HUES48 (cell line): ENCODE results near the gene RERE.
"Not testable (repeated sequence)": the region's sequence is repeated elsewhere in the genome, so short reads cannot be mapped to it uniquely, and the experiment has no call there.

Source experiments
- H3K27ac ChIP-seq: one replicate; pipeline ENCODE4 v1.7.0; 2013; ENCODE audit warnings: low read depth, low read length, inconsistent platforms
- H3K27me3 ChIP-seq: 2 replicates; pipeline ENCODE4 v1.6.1; 2013; ENCODE audit warnings: mild to moderate bottlenecking, low read length; ENCODE audit not compliant: control insufficient read depth, insufficient read depth
- H3K36me3 ChIP-seq: 2 replicates; pipeline ENCODE4 v1.6.1; 2013; ENCODE audit warnings: low read length; ENCODE audit not compliant: control insufficient read depth, insufficient read depth
- H3K4me1 ChIP-seq: 2 replicates; pipeline ENCODE4 v1.6.1; 2013; ENCODE audit warnings: mild to moderate bottlenecking, low read length; ENCODE audit not compliant: control insufficient read depth, insufficient read depth
- H3K4me3 ChIP-seq: 2 replicates; pipeline ENCODE4 v1.5.1; 2013; ENCODE audit warnings: mild to moderate bottlenecking, low read depth, low read length
- H3K9ac ChIP-seq: 2 replicates; pipeline ENCODE4 v1.6.1; 2013; ENCODE audit warnings: mild to moderate bottlenecking, low read depth, low read length, moderate library complexity
- H3K9me3 ChIP-seq: 2 replicates; pipeline ENCODE4 v1.6.1; 2013; ENCODE audit warnings: low read length; ENCODE audit not compliant: control insufficient read depth, insufficient read depth

RERE gene

GRCh38 chr1:8390707-8391106 lies 426.7 kb downstream of the RERE start:
- H3K27ac ChIP-seq = no peak overlapping the region
- no peaks in the 10 kb centered on the region for H3K9me3 ChIP-seq
- no peak overlapping the region for H3K9ac ChIP-seq
- H3K4me3 ChIP-seq = no peak overlapping the region
- peaks cover 7% of the 10 kb centered on the region for H3K4me1 ChIP-seq
- no peaks in the 10 kb centered on the region for H3K27me3 ChIP-seq
- peaks cover 13% of the 10 kb centered on the region for H3K36me3 ChIP-seq

GRCh38 chr1:8389958-8390535 lies 427.4 kb downstream of the RERE start:
- Histone ChIP-seq H3K4me3 (no peak overlapping the region), H3K4me1 (0 out of 2 replicates have a peak, but pooled peaks cover 3% of the 10 kb centered on the region), H3K36me3 (peaks cover 13% of the 10 kb centered on the region), H3K9ac (no peak overlapping the region), H3K9me3 (no peaks in the 10 kb centered on the region), H3K27me3 (no peaks in the 10 kb centered on the region), H3K27ac (no peak overlapping the region)

GRCh38 chr1:8388732-8389562 lies 428.5 kb downstream of the RERE start:
- no peak overlapping the region for H3K4me3 ChIP-seq
- peaks cover 11% of the 10 kb centered on the region; the same call in 1 of the 2 replicates for H3K4me1 ChIP-seq
- H3K9ac ChIP-seq = no peak overlapping the region
- H3K27ac ChIP-seq = no peak overlapping the region
- no peaks in the 10 kb centered on the region for H3K27me3 ChIP-seq
- no peaks in the 10 kb centered on the region for H3K9me3 ChIP-seq
- H3K36me3 ChIP-seq = peaks cover 16% of the 10 kb centered on the region

GRCh38 chr1:8386247-8386646 lies 431.2 kb downstream of the RERE start:
- Histone ChIP-seq H3K36me3 (peaks cover 17% of the 10 kb centered on the region), H3K4me1 (peaks cover 28% of the 10 kb centered on the region), H3K4me3 (no peak overlapping the region), H3K27ac (no peak overlapping the region), H3K27me3 (no peaks in the 10 kb centered on the region), H3K9me3 (no peaks in the 10 kb centered on the region), H3K9ac (no peak overlapping the region)

- no peak overlapping the region for H3K27ac ChIP-seq
- no peaks in the 10 kb centered on the region for H3K27me3 ChIP-seq
- H3K4me1 ChIP-seq = peaks cover 24% of the 10 kb centered on the region
- no peaks in the 10 kb centered on the region for H3K9me3 ChIP-seq
- H3K9ac ChIP-seq = no peak overlapping the region
- H3K4me3 ChIP-seq = no peak overlapping the region
- H3K36me3 ChIP-seq = peaks cover 8% of the 10 kb centered on the region; the same call in 1 of the 2 replicates
Observed at GRCh38 chr1:8384577-8384976, 432.9 kb downstream of the RERE start.

- H3K9me3 ChIP-seq = no peaks in the 10 kb centered on the region
- H3K4me1 ChIP-seq = peaks cover 24% of the 10 kb centered on the region
- H3K27ac ChIP-seq = no peak overlapping the region
- peaks cover 6% of the 10 kb centered on the region; the same call in 1 of the 2 replicates for H3K36me3 ChIP-seq
- no peaks in the 10 kb centered on the region for H3K27me3 ChIP-seq
- no peak overlapping the region for H3K4me3 ChIP-seq
- H3K9ac ChIP-seq = no peak overlapping the region
Observed at GRCh38 chr1:8384088-8384487, 433.4 kb downstream of the RERE start.

- no peak overlapping the region for H3K4me3 ChIP-seq
- peaks cover 24% of the 10 kb centered on the region for H3K4me1 ChIP-seq
- no peaks in the 10 kb centered on the region for H3K9me3 ChIP-seq
- H3K27ac ChIP-seq = peak overlapping the region; percentile 30
- no peaks in the 10 kb centered on the region for H3K27me3 ChIP-seq
- no peak overlapping the region for H3K9ac ChIP-seq
- peaks cover 6% of the 10 kb centered on the region; the same call in 1 of the 2 replicates for H3K36me3 ChIP-seq
Observed at GRCh38 chr1:8382608-8383505, 434.6 kb downstream of the RERE start.

- Histone ChIP-seq H3K4me3 (no peak overlapping the region), H3K9ac (no peak overlapping the region), H3K27me3 (no peaks in the 10 kb centered on the region), H3K9me3 (no peaks in the 10 kb centered on the region), H3K27ac (peak overlapping the region; percentile 30), H3K36me3 (peaks cover 6% of the 10 kb centered on the region; the same call in 1 of the 2 replicates), H3K4me1 (peaks cover 24% of the 10 kb centered on the region)
Observed at GRCh38 chr1:8382051-8382505, 435.4 kb downstream of the RERE start.

- Histone ChIP-seq H3K4me1 (peaks cover 24% of the 10 kb centered on the region), H3K27me3 (no peaks in the 10 kb centered on the region)
Observed at GRCh38 chr1:8381618-8382017, 435.8 kb downstream of the RERE start.

GRCh38 chr1:8380310-8380709 lies 437.1 kb downstream of the RERE start:
- H3K4me1 ChIP-seq = peaks cover 24% of the 10 kb centered on the region
- not testable (repeated sequence) for H3K27ac ChIP-seq, H3K9ac ChIP-seq, H3K27me3 ChIP-seq, H3K9me3 ChIP-seq, H3K36me3 ChIP-seq, H3K4me3 ChIP-seq

More at GRCh38 chr1:8381618-8382017, 435.8 kb downstream of the RERE start:
- peak overlapping the region; percentile 30 for H3K27ac ChIP-seq
- H3K4me3 ChIP-seq = no peak overlapping the region
- H3K36me3 ChIP-seq = peaks cover 6% of the 10 kb centered on the region; the same call in 1 of the 2 replicates
- H3K9me3 ChIP-seq = no peaks in the 10 kb centered on the region
- H3K9ac ChIP-seq = no peak overlapping the region
